ENCODE results near the gene CEP112. TPM values are rescaled to one million over a fixed set of nuclear protein-coding genes. Genes with fewer than 3 reads are reported as not detected.

The CEP112 gene
- total RNA-seq, 1 experiment from 2014 or later = 6.1 TPM

- ChIA-PET CTCF (no interaction called here), POLR2A (no interaction called here)
- Mint-ChIP-seq H3K36me3 (no peaks in the 10 kb centered on the region), H3K27me3 (ENCODE audit: low read depth) (no peaks in the 10 kb centered on the region), H3K4me1 (peaks cover 27% of the 10 kb centered on the region), H3K9me3 (no peaks in the 10 kb centered on the region), H3K4me3 (no peak overlapping the region), H3K27ac (no peak overlapping the region)
- ATAC-seq = no peak
- no peak for DNase-seq (ENCODE audit: low spot score)
- TF ChIP-seq FOXP1 (CRISPR knock-in tag; IDR thresholded peaks at IDR 0.05; ENCODE audit: borderline replicate concordance) (no peak), CTCF (IDR thresholded peaks at IDR 0.05) (no peak), PREB (CRISPR knock-in tag; IDR thresholded peaks at IDR 0.05; ENCODE audit: borderline replicate concordance) (no peak), USF1 (CRISPR knock-in tag; IDR thresholded peaks at IDR 0.05) (no peak), ZNF281 (CRISPR knock-in tag; IDR thresholded peaks at IDR 0.05) (no peak), STAT6 (CRISPR knock-in tag; conservative IDR thresholded peaks at IDR 0.05; ENCODE audit: low read depth) (no peak), ZNF416 (CRISPR knock-in tag; IDR thresholded peaks at IDR 0.05) (no peak)
These were observed 484.2 kb downstream of the CEP112 start for GRCh38 chr17:65707780-65708179.

GRCh38 chr17:65704731-65705130 lies 487.2 kb downstream of the CEP112 start:
- no peaks in the 10 kb centered on the region for H3K9me3 Mint-ChIP-seq
- peaks cover 11% of the 10 kb centered on the region for H3K4me1 Mint-ChIP-seq
- no peak overlapping the region for H3K27ac Mint-ChIP-seq
- H3K4me3 Mint-ChIP-seq = no peak overlapping the region
- H3K27me3 Mint-ChIP-seq (ENCODE audit: low read depth) = peaks cover under 1% of the 10 kb centered on the region
- ChIA-PET POLR2A (no interaction called here), CTCF (no interaction called here)
- TF ChIP-seq ZNF121 (CRISPR knock-in tag; IDR thresholded peaks at IDR 0.05) (no peak), ZNF138 (CRISPR knock-in tag; conservative IDR thresholded peaks at IDR 0.05) (no peak), MXD4 (CRISPR knock-in tag; IDR thresholded peaks at IDR 0.05; ENCODE audit: borderline replicate concordance) (no peak), HMGXB4 (CRISPR knock-in tag; IDR thresholded peaks at IDR 0.05) (no peak), FOXP4 (CRISPR knock-in tag; IDR thresholded peaks at IDR 0.05) (no peak), NR2C2 (CRISPR knock-in tag; IDR thresholded peaks at IDR 0.05) (no peak), ZNF281 (CRISPR knock-in tag; IDR thresholded peaks at IDR 0.05) (no peak)
- H3K36me3 Mint-ChIP-seq = no peaks in the 10 kb centered on the region
- no peak for DNase-seq (ENCODE audit: low spot score)
- no peak for ATAC-seq

All from WTC11 (cell line).